Testis (tissue), 3 donors: ENCODE data around the gene MTM1. TPM values are rescaled to one million over a fixed set of nuclear protein-coding genes. Genes with fewer than 3 reads are reported as not detected.

Experiments
- DNase-seq: peaks from one replicate; pipeline ENCODE4 v3.0.0-alpha.2; 2019
- H3K27ac ChIP-seq, 2 donors: fragments of 200-600 bp; sonication (generic); one replicate each; pipeline ENCODE4 v1.5.1; 2019
- H3K27me3 ChIP-seq: fragments of 200-600 bp; sonication (generic); one replicate; pipeline ENCODE4 v1.5.1; 2019
- H3K36me3 ChIP-seq: fragments of 200-600 bp; sonication (generic); one replicate; pipeline ENCODE4 v1.5.1; 2017; ENCODE audit warnings: low read depth; ENCODE audit errors: missing control alignments
- H3K4me1 ChIP-seq: fragments of 200-600 bp; sonication (generic); one replicate; pipeline ENCODE4 v1.5.1; 2019
- H3K4me3 ChIP-seq, 2 donors: fragments of 200-600 bp; sonication (generic); one replicate each; pipeline ENCODE4 v1.5.1; 2017 to 2019
- H3K9me3 ChIP-seq: fragments of 200-600 bp; sonication (generic); one replicate; pipeline ENCODE4 v1.5.1; 2017
- CTCF ChIP-seq, 3 experiments: fragments of 450-650 bp in 2 of 3; fragments of 200-600 bp in 1 of 3; sonication (generic) in 1 of 3; IDR thresholded peaks; one replicate each; pipeline ENCODE4 v1.5.1; 2016 to 2019; ENCODE audit warnings: antibody characterized with exemption in 3 of 3, mild to moderate bottlenecking in 2 of 3, moderate library complexity in 1 of 3
- POLR2A ChIP-seq: fragments of 450-650 bp; IDR thresholded peaks from one replicate; pipeline ENCODE4 v1.6.1; 2017; ENCODE audit warnings: antibody characterized with exemption, mild to moderate bottlenecking, moderate library complexity
- WGBS, 2 donors: methylation state at CpG; one replicate each; pipeline ENCODE4 v1.1.5; 2018; 5-methylcytosine and 5-hydroxymethylcytosine counted together
- intact Hi-C: fragments of 100-400 bp; cut with DNase I; formaldehyde crosslinking; loops from one replicate; pipeline ENCODE4 v1.15.1; 2023; ENCODE audit warnings: low total_unique reads
- polyA plus RNA-seq: library from polyadenylated mRNA; stranded (reverse); fragments of 350-450 nt; fragmentation: Illumina TruSeq; extraction: RNeasy Lipid Tissue Mini Kit (QIAGEN cat#74804); gene quantifications from one replicate; pipeline ENCODE4 v1.2.3, GENCODE V29; 2014; ENCODE audit warnings: low read depth, low replicate concordance; ENCODE audit not compliant: insufficient read depth
- total RNA-seq, 2 donors: library from RNA; depleted of rRNA; stranded (reverse); fragments of >200 nt; gene quantifications; one replicate each; pipeline ENCODE4 v1.2.3, GENCODE V29; 2016

The MTM1 gene
- total and polyA plus RNA-seq, 3 donors from 2014 or later: 20.0 to 38.5 (median 33.8) TPM

- TF ChIP-seq CTCF (IDR thresholded peaks at IDR 0.05) (no peak), POLR2A (no peak)
- H3K4me1 ChIP-seq: no peaks in the 10 kb centered on the region
- intact Hi-C loops: no loop called here
These were observed 3.6 kb upstream of the MTM1 start for GRCh38 chrX:150564838-150565237.

GRCh38 chrX:150565551-150565950 is 2.9 kb upstream of the MTM1 start:
- intact Hi-C loops: no loop called here
- H3K4me1 ChIP-seq: no peaks in the 10 kb centered on the region
- DNase-seq: no peak
- H3K27ac ChIP-seq: no peak overlapping the region
- H3K36me3 ChIP-seq: no peaks in the 10 kb centered on the region
- H3K4me3 ChIP-seq: no peak overlapping the region
- H3K27me3 ChIP-seq: no peaks in the 10 kb centered on the region
- no peaks in the 10 kb centered on the region for H3K9me3 ChIP-seq
- TF ChIP-seq CTCF (IDR thresholded peaks at IDR 0.05) (no peak), POLR2A (no peak)
- WGBS, 2 donors: 76 to 93% methylated on average over 2 to 5 of the region's 5 CpGs

More at GRCh38 chrX:150564838-150565237, 3.6 kb upstream of the MTM1 start:
- H3K4me3 ChIP-seq: no peak overlapping the region
- no peaks in the 10 kb centered on the region for H3K27me3 ChIP-seq
- no peak for DNase-seq
- WGBS, 2 donors: 76 to 79% methylated on average over 2 to 3 of the region's 3 CpGs
- H3K27ac ChIP-seq: no peak overlapping the region
- H3K36me3 ChIP-seq: no peaks in the 10 kb centered on the region
- no peaks in the 10 kb centered on the region for H3K9me3 ChIP-seq

- TF ChIP-seq POLR2A: no peak
- no peak for TF ChIP-seq CTCF (IDR thresholded peaks at IDR 0.05)
- Histone ChIP-seq H3K4me1 (no peaks in the 10 kb centered on the region), H3K9me3 (no peaks in the 10 kb centered on the region), H3K27ac (no peak overlapping the region), H3K4me3 (no peak overlapping the region), H3K36me3 (no peaks in the 10 kb centered on the region), H3K27me3 (no peaks in the 10 kb centered on the region)
- 43 to 53% methylated on average over 3 of the region's 3 CpGs for WGBS, 2 donors
- DNase-seq: no peak
- intact Hi-C loops: no loop called here
These were observed 1.7 kb upstream of the MTM1 start for GRCh38 chrX:150566734-150567182.

GRCh38 chrX:150567645-150568319 is 639 bp upstream of the MTM1 start:
- no peaks in the 10 kb centered on the region for H3K36me3 ChIP-seq
- no peak overlapping the region for H3K4me3 ChIP-seq
- H3K4me1 ChIP-seq: no peaks in the 10 kb centered on the region
- no peaks in the 10 kb centered on the region for H3K27me3 ChIP-seq
- no peak for TF ChIP-seq CTCF (IDR thresholded peaks at IDR 0.05)
- no peak for TF ChIP-seq POLR2A
- 40 to 60% methylated on average over 18 to 23 of the region's 23 CpGs for WGBS, 2 donors
- no peaks in the 10 kb centered on the region for H3K9me3 ChIP-seq
- no peak overlapping the region for H3K27ac ChIP-seq
- no peak for DNase-seq
- intact Hi-C loops: no loop called here

GRCh38 chrX:150569155-150569477 is 695 bp downstream of the MTM1 start:
- TF ChIP-seq POLR2A (no peak), CTCF (IDR thresholded peaks at IDR 0.05) (no peak)
- H3K9me3 ChIP-seq: no peaks in the 10 kb centered on the region
- WGBS, 2 donors: 0 to 1% methylated on average over 10 to 14 of the region's 17 CpGs
- intact Hi-C loops: no loop called here
- H3K27ac ChIP-seq: peak overlapping the region; percentile 86 to 87
- H3K4me1 ChIP-seq: peaks cover 3% of the 10 kb centered on the region
- DNase-seq: no peak
- peak overlapping the region; percentile 66 to 78 for H3K4me3 ChIP-seq
- H3K27me3 ChIP-seq: no peaks in the 10 kb centered on the region
- H3K36me3 ChIP-seq: no peaks in the 10 kb centered on the region
